GM23338 (cell line): ENCODE results near the gene CNTNAP2.

Source experiments
- CREB1 ChIP-seq: fragments of 250-450 bp; sonication (Bioruptor Pico); IDR thresholded peaks from 2 replicates; pipeline ENCODE4 v1.5.0; 2020; ENCODE audit warnings: low read depth, mild to moderate bottlenecking, moderate library complexity
- CTCF ChIP-seq, 2 experiments: fragments of 200-600 bp in 1 of 2; sonication (generic) in 1 of 2; conservative IDR thresholded peaks; 2 replicates each; pipeline versions ENCODE4 v1.5.1 to v1.6.1; 2016 to 2017; ENCODE audit warnings: antibody characterized with exemption in 2 of 2, low read depth in 2 of 2, mild to moderate bottlenecking in 2 of 2, moderate library complexity in 1 of 2
- ETS1 ChIP-seq: IDR thresholded peaks from 2 replicates; pipeline ENCODE4 v1.6.1; 2016; ENCODE audit warnings: antibody characterized with exemption
- EZH2 ChIP-seq: fragments of 200-600 bp; sonication (generic); IDR thresholded peaks from one replicate; pipeline ENCODE4 v1.8.0; 2017; ENCODE audit warnings: antibody characterized with exemption, mild to moderate bottlenecking, low read depth; ENCODE audit not compliant: unreplicated experiment
- EZH2phosphoT487 ChIP-seq: fragments of 200-600 bp; sonication (generic); IDR thresholded peaks from one replicate; pipeline ENCODE4 v1.8.1; 2018; ENCODE audit warnings: antibody characterized with exemption; ENCODE audit not compliant: unreplicated experiment
- JUNB ChIP-seq: IDR thresholded peaks from one replicate; pipeline ENCODE4 v1.6.1; 2016; ENCODE audit warnings: antibody characterized with exemption; ENCODE audit not compliant: unreplicated experiment
- POLR2AphosphoS5 ChIP-seq: IDR thresholded peaks from 2 replicates; pipeline ENCODE4 v1.6.1; 2016; ENCODE audit warnings: antibody characterized with exemption, low read depth
- REST ChIP-seq: IDR thresholded peaks from one replicate; pipeline ENCODE4 v1.6.1; 2018; ENCODE audit warnings: antibody characterized with exemption; ENCODE audit not compliant: unreplicated experiment
- STAT1 ChIP-seq: IDR thresholded peaks from one replicate; pipeline ENCODE4 v1.6.1; 2016; ENCODE audit warnings: antibody characterized with exemption; ENCODE audit not compliant: unreplicated experiment
- ZNF114 ChIP-seq: fragments of 250-450 bp; sonication (Bioruptor Pico); IDR thresholded peaks from 2 replicates; pipeline ENCODE4 v1.5.0; 2020; ENCODE audit warnings: mild to moderate bottlenecking, moderate library complexity

GRCh38 chr7:148041156-148041555 lies 1924.6 kb downstream of the CNTNAP2 start:
- TF ChIP-seq EZH2, result no peak
- TF ChIP-seq CTCF (conservative IDR thresholded peaks at IDR 0.05; ENCODE audit: low read depth in 2 of 2), result no peak
- TF ChIP-seq EZH2phosphoT487, result no peak
- no peak for TF ChIP-seq JUNB
- TF ChIP-seq POLR2AphosphoS5, result no peak
- no peak for TF ChIP-seq REST
- TF ChIP-seq CREB1 (CRISPR knock-in tag), result no peak
- TF ChIP-seq ZNF114, result no peak
- TF ChIP-seq STAT1, result no peak
- no peak for TF ChIP-seq ETS1
